Urothelium cell line (cell line): ENCODE measurements around the gene GABBR2.

Source experiments
- DNase-seq: peaks from one replicate; pipeline ENCODE4 v3.0.0; 2011; ENCODE audit warnings: low spot score, mixed read lengths
- FAIRE-seq: peaks from 2 replicates; lab custom pipeline; 2011; peaks lifted over from hg19 to GRCh38; lab: Jason Lieb, UNC

GABBR2 gene

GRCh38 chr9:98381311-98382103 is 327.2 kb downstream of the GABBR2 start:
- FAIRE-seq (no peak), DNase-seq (no peak)

- peak; percentile 48 for DNase-seq
- no peak for FAIRE-seq
These were observed 328.6 kb downstream of the GABBR2 start for GRCh38 chr9:98380065-98380681.

- FAIRE-seq: no peak
These were observed 329.2 kb downstream of the GABBR2 start for GRCh38 chr9:98379572-98379971.

GRCh38 chr9:98378794-98379193 is 329.9 kb downstream of the GABBR2 start:
- DNase-seq (no peak), FAIRE-seq (no peak)

More at GRCh38 chr9:98379572-98379971, 329.2 kb downstream of the GABBR2 start:
- DNase-seq: no peak

GRCh38 chr9:98378206-98378780 is 330.4 kb downstream of the GABBR2 start:
- DNase-seq: no peak
- no peak for FAIRE-seq

GRCh38 chr9:98375138-98375726 is 333.5 kb downstream of the GABBR2 start:
- DNase-seq: no peak

GRCh38 chr9:98374385-98375051 is 334.2 kb downstream of the GABBR2 start:
- DNase-seq: peak; percentile 30
- FAIRE-seq: no peak

More at GRCh38 chr9:98375138-98375726, 333.5 kb downstream of the GABBR2 start:
- FAIRE-seq: no peak

- DNase-seq: no peak
- no peak for FAIRE-seq
These were observed 335.1 kb downstream of the GABBR2 start for GRCh38 chr9:98373609-98374008.

- DNase-seq: no peak
- FAIRE-seq: no peak
These were observed 336.5 kb downstream of the GABBR2 start for GRCh38 chr9:98372077-98372836.

- FAIRE-seq (no peak), DNase-seq (no peak)
These were observed 337.8 kb downstream of the GABBR2 start for GRCh38 chr9:98370976-98371315.

- DNase-seq (no peak), FAIRE-seq (no peak)
These were observed 338.3 kb downstream of the GABBR2 start for GRCh38 chr9:98370300-98370975.

GRCh38 chr9:98369896-98370295 is 338.8 kb downstream of the GABBR2 start:
- no peak for FAIRE-seq

GRCh38 chr9:98369471-98369870 is 339.3 kb downstream of the GABBR2 start:
- DNase-seq: no peak
- FAIRE-seq: no peak

More at GRCh38 chr9:98369896-98370295, 338.8 kb downstream of the GABBR2 start:
- no peak for DNase-seq

- FAIRE-seq: no peak
- no peak for DNase-seq
These were observed 339.7 kb downstream of the GABBR2 start for GRCh38 chr9:98369066-98369425.

- DNase-seq (no peak), FAIRE-seq (no peak)
These were observed 340.2 kb downstream of the GABBR2 start for GRCh38 chr9:98368366-98369065.

- DNase-seq: no peak
- no peak for FAIRE-seq
These were observed 340.8 kb downstream of the GABBR2 start for GRCh38 chr9:98367923-98368322.

GRCh38 chr9:98367371-98367900 is 341.3 kb downstream of the GABBR2 start:
- FAIRE-seq (no peak), DNase-seq (no peak)

GRCh38 chr9:98365781-98366180 is 343.0 kb downstream of the GABBR2 start:
- FAIRE-seq (no peak), DNase-seq (no peak)

- FAIRE-seq: no peak
- no peak for DNase-seq
These were observed 343.5 kb downstream of the GABBR2 start for GRCh38 chr9:98365227-98365669.
